Adrenal gland (tissue), 5 donors: ENCODE measurements around the gene FLT1.

Experiments
- POLR2A ChIP-seq, 2 donors: fragments of 450-650 bp; IDR thresholded peaks; one replicate each; pipeline ENCODE4 v1.6.1; 2017; ENCODE audit warnings: antibody characterized with exemption in 2 of 2, mild to moderate bottlenecking in 2 of 2, moderate library complexity in 1 of 2
- TF ChIP-seq, protein P1 (sequence below), 6 experiments: fragments of 450-650 bp in 4 of 6; fragments of 200-600 bp in 2 of 6; sonication (generic) in 1 of 6; IDR thresholded peaks; 1 replicate in 5 of 6; 2 replicates in 1 of 6; pipeline versions ENCODE4 v1.5.1 to v1.8.0; 2016 to 2021; ENCODE audit warnings: antibody characterized with exemption in 6 of 6, mild to moderate bottlenecking in 2 of 6, moderate library complexity in 1 of 6
- donor health status: DM: no; HTN: no; CAD: no.

DNA sequence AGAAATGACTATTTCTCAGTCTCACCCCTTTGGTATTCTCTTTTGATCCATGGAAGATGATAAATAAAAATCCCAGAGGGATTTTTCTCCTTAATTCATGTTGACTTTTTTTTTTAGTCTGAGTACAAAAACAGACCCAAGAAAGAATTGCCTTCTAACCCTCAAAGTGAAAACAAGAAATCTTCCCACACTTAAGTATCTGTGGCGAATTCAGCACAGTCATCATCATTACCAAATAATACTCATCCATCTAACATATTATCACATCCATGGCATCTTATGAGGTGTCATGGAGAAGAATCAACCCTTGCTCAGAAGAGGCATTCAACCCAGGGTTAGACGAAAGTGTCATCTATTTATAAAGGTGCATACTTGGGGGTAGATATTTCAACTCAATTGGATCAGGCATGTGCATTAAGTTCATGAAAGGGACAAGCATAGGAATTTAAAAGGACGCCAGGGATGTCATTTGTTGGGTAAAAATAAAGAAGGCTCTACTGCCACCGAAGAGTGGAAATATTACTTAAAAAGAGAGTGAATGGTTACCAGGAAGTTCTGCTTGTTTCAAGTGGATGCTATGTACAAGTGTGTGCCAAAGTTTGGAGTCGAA, 101.9 kb downstream of the FLT1 start:
- TF ChIP-seq, protein P1, sequence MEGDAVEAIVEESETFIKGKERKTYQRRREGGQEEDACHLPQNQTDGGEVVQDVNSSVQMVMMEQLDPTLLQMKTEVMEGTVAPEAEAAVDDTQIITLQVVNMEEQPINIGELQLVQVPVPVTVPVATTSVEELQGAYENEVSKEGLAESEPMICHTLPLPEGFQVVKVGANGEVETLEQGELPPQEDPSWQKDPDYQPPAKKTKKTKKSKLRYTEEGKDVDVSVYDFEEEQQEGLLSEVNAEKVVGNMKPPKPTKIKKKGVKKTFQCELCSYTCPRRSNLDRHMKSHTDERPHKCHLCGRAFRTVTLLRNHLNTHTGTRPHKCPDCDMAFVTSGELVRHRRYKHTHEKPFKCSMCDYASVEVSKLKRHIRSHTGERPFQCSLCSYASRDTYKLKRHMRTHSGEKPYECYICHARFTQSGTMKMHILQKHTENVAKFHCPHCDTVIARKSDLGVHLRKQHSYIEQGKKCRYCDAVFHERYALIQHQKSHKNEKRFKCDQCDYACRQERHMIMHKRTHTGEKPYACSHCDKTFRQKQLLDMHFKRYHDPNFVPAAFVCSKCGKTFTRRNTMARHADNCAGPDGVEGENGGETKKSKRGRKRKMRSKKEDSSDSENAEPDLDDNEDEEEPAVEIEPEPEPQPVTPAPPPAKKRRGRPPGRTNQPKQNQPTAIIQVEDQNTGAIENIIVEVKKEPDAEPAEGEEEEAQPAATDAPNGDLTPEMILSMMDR (IDR thresholded peaks at IDR 0.05), result no peak
- TF ChIP-seq POLR2A (IDR thresholded peaks at IDR 0.05), result no peak
